HG03108 (cell line): ENCODE results near the gene POLR3G.

Experiments used
- ATAC-seq: cut with Tn5 transposase; IDR thresholded peaks from one replicate; pipeline ENCODE4 v1.9.1; 2021; ENCODE audit warnings: moderate library complexity; ENCODE audit not compliant: unreplicated experiment

Gene POLR3G

GRCh38 chr5:90550963-90551362 is 76.3 kb downstream of the POLR3G start:
- no peak for ATAC-seq

GRCh38 chr5:90551376-90551775 is 76.7 kb downstream of the POLR3G start:
- ATAC-seq, result no peak

- ATAC-seq, result no peak
These were observed 79.0 kb downstream of the POLR3G start for GRCh38 chr5:90553711-90554110.

DNA sequence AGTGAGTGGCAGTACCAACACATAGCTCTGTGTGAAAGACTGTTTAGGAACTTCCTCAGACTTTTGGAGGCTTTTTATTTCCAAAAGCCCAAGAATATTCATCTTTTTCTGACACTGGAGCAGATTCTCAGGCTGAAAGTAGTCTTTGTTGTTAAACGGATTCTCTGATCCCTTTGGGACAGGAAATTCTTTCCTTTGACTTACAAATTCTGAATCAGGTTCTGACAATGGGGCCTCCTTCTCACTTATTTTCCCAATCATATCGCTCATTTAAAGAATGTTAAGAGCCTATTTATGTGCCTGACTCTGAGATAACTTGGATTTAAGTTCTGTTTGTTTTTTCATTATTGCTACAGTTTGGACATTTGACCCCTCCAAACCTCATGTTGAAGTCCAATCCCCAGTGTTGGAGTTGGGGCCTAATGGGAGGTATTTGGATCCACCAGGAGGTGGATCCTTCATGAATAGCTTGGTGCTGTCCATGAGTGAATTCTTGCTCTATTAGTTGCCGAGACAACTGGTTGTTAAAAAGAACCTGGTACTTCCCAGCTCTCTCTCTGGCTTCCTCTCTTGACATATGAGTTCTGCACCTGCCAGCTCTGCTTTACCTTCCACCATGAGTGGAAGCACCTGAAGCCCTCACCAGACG is 79.8 kb downstream of the POLR3G start:
- no peak for ATAC-seq

DNA sequence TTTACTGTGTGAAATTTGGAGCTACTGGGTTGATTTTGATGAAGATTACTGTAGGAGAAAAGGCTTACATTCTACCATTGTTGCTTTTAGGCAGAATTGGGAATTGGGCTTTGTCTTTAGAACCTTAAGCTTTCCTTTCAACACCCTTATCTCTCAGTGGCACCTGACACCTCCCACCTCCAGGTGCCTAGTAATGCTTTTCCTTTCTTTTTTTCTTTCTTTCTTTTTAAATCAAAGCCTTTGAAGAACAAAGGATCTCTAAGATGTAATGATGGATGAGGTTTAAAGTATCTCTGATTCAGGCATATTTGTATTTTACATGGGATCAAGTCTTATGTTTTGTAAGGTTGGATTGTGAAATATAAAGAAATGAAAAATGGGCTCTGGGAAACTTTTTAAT is 81.0 kb downstream of the POLR3G start:
- no peak for ATAC-seq

DNA sequence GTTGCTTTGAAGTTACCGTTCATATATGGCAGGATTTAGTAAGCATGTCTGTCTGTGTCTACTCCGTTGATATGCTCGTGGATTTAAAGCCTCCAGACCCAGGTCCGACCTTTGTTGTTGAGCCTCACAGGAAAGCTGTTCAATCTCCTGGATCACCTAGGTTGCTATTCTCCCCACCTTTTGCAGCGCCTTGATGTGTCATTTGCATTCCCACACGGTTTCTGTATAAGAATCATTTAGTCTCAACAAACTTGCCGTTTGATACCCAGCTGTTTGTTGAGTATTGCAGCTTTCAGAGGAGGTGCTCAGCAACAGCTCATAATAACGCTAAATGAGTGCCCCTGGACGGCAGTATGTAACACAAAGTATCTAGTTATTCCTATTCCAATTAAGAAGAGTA is 82.7 kb downstream of the POLR3G start:
- ATAC-seq, result no peak

DNA sequence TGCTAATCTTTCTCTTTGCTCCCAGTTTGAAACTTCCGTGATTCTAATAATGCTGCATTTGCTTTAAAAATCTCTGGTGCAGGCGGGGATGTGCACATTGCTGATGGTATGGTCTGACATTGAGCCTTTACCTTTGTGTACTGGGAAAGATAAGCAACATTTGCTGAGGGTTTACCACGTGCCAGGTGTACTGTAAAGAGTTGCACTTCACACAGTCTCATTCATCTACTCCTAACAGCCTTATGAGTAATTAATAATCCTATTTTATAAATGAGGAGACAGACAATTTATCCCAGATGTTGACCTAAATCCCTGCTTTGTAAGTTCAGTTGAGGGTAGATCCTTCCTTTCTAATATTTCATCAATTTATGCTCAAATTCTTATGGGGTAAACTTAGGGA is 83.2 kb downstream of the POLR3G start:
- no peak for ATAC-seq

GRCh38 chr5:90558344-90559192 is 83.9 kb downstream of the POLR3G start, which contains the start of gene ADGRV1:
TSS of gene ADGRV1 (plus strand) at chr5:90558797. CDS start at chr5:90558896, 99 bp downstream.
- ATAC-seq, result no peak

DNA sequence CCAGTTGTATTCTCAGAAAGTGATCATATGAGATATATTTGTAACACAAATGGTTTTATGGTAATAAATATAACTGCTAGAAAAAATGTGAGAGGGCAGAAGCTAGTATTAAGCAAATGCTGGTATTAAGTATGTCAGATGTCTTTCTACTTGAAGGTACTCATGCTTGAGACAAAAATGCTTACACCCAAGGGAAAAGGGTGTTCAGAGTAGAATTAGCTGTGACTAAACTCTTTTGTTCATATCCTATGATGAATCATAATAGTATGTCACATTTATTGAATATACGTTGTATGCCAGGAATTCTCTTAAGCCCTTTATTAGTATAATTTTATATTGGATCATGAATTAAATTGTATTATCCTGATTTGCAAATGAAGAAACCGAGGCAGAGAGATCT is 86.1 kb downstream of the POLR3G start:
- ATAC-seq, result no peak

- no peak for ATAC-seq
These were observed 87.1 kb downstream of the POLR3G start for GRCh38 chr5:90561766-90562165.

DNA sequence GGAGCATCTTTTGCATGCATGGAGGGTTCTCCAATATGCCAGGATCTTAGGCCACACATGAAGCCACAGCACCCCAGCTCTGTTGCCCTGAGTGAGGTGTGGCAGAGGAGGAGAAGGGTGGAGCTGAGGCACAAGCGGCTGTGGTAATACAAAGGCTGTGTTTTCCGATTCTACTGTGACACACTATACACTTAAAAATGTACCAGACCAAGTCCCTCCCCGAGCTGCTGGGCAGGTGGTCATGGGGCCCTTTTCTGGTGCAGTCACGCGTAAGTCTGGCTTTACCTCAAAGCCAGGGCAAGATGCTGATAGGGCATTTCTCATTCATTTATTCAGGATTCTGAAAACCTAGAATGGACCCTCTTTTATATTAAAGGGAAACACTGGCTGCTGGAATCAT is 87.7 kb downstream of the POLR3G start:
- no peak for ATAC-seq

DNA sequence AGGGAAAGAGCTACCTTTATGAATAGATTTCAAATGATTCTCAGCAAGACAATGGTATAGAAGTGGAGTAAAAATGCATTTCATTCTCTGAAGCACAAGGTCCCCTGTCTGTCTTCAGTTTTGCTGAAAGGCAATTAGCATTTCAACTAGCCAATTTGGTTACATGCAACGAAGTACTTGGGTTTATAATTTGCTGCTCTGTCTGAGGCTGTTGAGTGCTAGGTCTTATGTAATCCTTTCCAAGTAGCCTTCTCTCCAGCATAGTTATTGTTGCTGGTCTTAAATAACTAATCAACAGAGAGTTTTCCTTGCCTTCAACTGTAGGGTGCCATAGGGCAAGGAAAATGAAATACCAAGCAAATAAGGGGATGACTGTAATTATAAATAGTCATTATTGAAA is 88.4 kb downstream of the POLR3G start:
- ATAC-seq, result no peak
